Skeletal muscle satellite cell (primary cell): ENCODE data around the gene ARMC5.
"Not testable (repeated sequence)": the region's sequence is repeated elsewhere in the genome, so short reads cannot be mapped to it uniquely, and the experiment has no call there.

Source experiments
- H3K27me3 ChIP-seq: 2 replicates; pipeline ENCODE4 v1.7.0; 2013; ENCODE audit warnings: low read length; ENCODE audit not compliant: control insufficient read depth, insufficient read depth
- H3K36me3 ChIP-seq: 2 replicates; pipeline ENCODE4 v1.7.0; 2013; ENCODE audit warnings: mild to moderate bottlenecking, control low read depth, low read length; ENCODE audit not compliant: insufficient read depth
- H3K4me1 ChIP-seq: 2 replicates; pipeline ENCODE4 v1.7.0; 2013; ENCODE audit warnings: low read length; ENCODE audit not compliant: control insufficient read depth, insufficient read depth
- H3K4me2 ChIP-seq: 2 replicates; pipeline ENCODE4 v1.7.0; 2013; ENCODE audit warnings: mild to moderate bottlenecking, low read length
- H3K4me3 ChIP-seq: 2 replicates; pipeline ENCODE4 v1.7.0; 2013; ENCODE audit warnings: low read length
- H3K9ac ChIP-seq: 2 replicates; pipeline ENCODE4 v1.7.0; 2013; ENCODE audit warnings: mild to moderate bottlenecking, low read depth, low read length, moderate library complexity
- H3K9me3 ChIP-seq: replicated peaks from 2 replicates; pipeline ENCODE4 v1.7.0; 2013; ENCODE audit warnings: mild to moderate bottlenecking, control low read depth, low read length

ARMC5 gene

DNA sequence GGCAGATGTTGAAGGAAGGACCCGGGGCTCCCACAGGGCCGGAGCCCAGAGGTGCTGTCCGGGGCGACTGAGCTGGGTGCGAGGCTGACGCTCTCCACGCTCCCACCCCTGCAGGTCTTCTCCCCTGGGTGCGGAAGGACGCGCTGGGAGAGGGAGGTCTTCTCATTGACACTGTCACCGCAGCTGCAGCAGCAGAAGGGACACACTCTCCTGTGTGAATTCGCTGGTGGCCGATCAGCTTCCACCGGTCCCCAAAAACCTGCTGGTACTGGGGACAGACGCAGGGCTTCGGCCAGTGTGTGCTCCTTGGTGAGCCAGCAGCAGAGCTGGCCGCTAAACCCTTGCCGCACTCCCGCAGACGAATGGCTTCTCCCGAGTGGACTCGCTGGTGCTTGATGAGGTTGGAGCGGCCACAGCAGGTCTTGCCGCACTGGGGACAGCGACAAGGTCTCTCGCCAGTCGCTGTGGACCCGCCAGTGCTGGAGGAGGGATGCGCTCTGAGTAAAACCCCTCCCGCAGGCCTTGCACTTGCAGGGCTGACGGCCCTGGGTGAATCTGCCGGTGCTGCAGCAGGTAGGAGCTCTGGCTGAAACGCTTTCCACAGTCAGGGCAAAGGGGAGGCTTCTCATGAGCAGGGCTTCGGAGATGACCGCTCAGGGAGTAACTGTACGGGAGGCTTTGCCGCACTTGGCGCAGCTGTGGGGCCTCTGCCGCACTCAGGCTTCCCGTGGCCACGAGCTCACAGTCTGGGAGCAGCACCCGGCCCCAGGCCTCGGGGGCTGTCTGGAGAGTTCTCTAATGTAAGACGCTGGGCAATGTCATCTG is 22.9 kb upstream of the ARMC5 start:
- H3K4me1 ChIP-seq = no peaks in the 10 kb centered on the region
- H3K4me3 ChIP-seq = no peak overlapping the region
- H3K9ac ChIP-seq = no peak overlapping the region
- no peak overlapping the region for H3K4me2 ChIP-seq
- no peaks in the 10 kb centered on the region for H3K9me3 ChIP-seq
- H3K27me3 ChIP-seq = no peaks in the 10 kb centered on the region
- H3K36me3 ChIP-seq = no peaks in the 10 kb centered on the region

GRCh38 chr16:31438414-31438813 is 20.9 kb upstream of the ARMC5 start:
- Histone ChIP-seq H3K4me2 (no peak overlapping the region), H3K4me3 (no peak overlapping the region), H3K27me3 (no peaks in the 10 kb centered on the region), H3K9ac (no peak overlapping the region), H3K9me3 (no peaks in the 10 kb centered on the region), H3K36me3 (no peaks in the 10 kb centered on the region), H3K4me1 (no peaks in the 10 kb centered on the region)

DNA sequence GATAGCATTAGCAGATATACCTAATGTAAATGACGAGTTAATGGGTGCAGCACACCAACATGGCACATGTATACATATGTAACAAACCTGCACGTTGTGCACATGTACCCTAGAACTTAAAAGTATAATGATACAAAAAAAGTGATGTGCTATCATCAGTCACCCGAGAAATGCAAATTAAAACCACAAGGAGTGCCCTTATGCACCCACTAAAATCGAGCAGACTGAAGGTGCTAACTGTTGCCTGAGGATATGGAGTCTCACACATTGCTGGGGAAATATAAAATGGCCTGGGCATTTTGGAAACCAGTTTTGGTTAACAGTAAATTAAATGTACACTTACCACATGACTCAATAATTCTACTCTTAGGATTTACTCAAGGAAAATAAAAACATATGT is 20.3 kb upstream of the ARMC5 start:
- H3K4me1 ChIP-seq, H3K4me3 ChIP-seq, H3K9me3 ChIP-seq, H3K9ac ChIP-seq, H3K4me2 ChIP-seq, H3K27me3 ChIP-seq, H3K36me3 ChIP-seq: not testable (repeated sequence)

DNA sequence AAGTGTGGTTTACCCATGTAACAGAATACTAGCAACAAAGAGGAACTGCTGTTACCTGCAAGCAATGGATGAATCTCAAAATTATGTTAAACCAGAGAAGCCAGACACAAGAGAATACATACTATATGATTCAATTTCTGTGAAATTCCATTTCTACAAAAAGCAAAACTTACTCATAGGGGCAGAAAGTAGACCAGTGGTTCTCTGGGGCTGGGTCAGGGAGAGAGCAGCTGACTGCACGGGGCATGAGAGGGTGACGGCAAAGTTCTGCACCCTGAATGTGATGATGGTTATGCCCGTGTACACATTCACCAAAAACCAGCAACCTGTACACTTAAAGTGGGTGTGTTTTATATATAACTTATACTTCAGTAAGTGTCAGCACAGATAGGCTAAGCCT is 19.8 kb upstream of the ARMC5 start:
- H3K4me1 ChIP-seq = no peaks in the 10 kb centered on the region
- H3K9ac ChIP-seq = no peak overlapping the region
- H3K4me3 ChIP-seq = no peak overlapping the region
- no peak overlapping the region for H3K4me2 ChIP-seq
- no peaks in the 10 kb centered on the region for H3K9me3 ChIP-seq
- no peaks in the 10 kb centered on the region for H3K36me3 ChIP-seq
- H3K27me3 ChIP-seq = no peaks in the 10 kb centered on the region

DNA sequence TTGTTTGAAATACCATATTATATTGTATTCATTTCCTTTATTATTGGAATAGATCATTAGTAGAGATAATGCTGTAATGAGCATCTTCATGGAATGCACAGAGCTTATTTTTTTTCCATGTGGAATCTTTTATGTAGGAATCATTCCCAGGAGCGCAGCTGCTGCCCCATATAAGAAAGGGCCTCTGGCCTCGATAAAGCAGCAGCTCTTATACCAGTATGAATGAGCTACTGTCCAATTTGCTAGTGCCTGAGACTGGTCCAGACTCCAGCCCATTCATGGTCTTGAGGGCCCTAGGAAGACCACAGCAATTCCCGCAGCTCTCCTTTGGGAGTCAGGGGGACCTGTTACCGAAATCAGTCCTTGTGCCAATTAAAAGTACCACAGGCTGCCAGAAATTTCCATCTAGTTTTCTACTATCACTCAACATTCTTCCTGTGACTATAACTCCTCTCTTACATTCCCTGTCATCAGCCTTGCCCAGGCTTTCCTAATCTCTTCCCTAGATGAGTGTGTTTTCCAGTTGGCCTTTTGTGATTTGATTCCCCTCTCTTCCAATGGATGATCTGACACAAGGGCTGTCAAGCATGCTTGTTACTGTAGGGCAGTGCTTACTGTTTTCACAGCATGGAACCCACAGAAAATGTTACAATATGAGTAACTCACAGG is 18.7 kb upstream of the ARMC5 start:
- no peak overlapping the region for H3K4me2 ChIP-seq
- no peaks in the 10 kb centered on the region for H3K36me3 ChIP-seq
- H3K4me3 ChIP-seq = no peak overlapping the region
- no peaks in the 10 kb centered on the region for H3K9me3 ChIP-seq
- H3K9ac ChIP-seq = no peak overlapping the region
- no peaks in the 10 kb centered on the region for H3K4me1 ChIP-seq
- no peaks in the 10 kb centered on the region for H3K27me3 ChIP-seq

DNA sequence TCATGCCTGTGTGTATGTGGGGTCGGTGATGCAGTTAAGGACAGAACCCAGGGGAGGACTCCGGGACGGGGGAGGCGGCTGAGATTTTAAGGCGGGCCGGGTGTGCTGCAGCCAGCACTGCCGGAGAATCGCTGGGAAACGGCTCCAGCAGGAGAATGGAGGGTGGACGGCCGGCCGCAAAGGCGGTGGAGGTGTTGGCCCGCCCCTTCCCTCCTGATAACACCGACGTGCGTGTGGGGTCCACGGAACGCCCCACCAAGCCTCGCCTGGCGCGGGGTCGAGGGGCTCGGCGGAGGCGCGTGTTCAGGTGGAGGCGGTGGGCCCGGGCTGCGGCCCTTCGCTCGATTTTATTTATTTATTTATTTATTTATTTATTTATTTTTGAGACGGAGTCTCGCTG is 17.3 kb upstream of the ARMC5 start:
- H3K4me3 ChIP-seq = peak overlapping the region; percentile 76
- H3K4me2 ChIP-seq = no peak overlapping the region
- no peaks in the 10 kb centered on the region for H3K36me3 ChIP-seq
- H3K27me3 ChIP-seq = no peaks in the 10 kb centered on the region
- no peaks in the 10 kb centered on the region for H3K9me3 ChIP-seq
- no peaks in the 10 kb centered on the region for H3K4me1 ChIP-seq
- H3K9ac ChIP-seq = peak overlapping the region; percentile 87

GRCh38 chr16:31445931-31446330 is 13.4 kb upstream of the ARMC5 start:
- H3K9ac ChIP-seq, H3K9me3 ChIP-seq, H3K36me3 ChIP-seq, H3K4me1 ChIP-seq, H3K4me2 ChIP-seq, H3K4me3 ChIP-seq, H3K27me3 ChIP-seq: not testable (repeated sequence)

DNA sequence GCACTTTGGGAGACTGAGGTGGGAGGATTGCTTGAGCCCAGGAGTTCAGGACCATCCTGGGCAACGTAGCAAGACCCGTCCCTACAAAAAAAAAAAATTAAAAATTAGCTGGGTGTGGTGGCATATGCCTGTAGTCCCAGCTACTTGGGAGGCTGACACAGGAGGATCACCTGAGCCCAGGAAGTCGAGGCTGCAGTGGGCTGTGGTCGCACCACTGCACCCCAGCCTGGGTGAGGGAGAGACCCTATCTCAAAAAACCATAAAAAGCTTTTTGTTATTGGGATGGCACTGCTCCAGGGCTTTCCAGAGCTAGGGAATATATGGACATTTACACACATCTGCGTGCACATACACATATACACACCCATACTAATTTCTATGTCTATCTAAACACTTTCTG is 8.1 kb upstream of the ARMC5 start:
- H3K27me3 ChIP-seq = no peaks in the 10 kb centered on the region
- H3K4me2 ChIP-seq = no peak overlapping the region
- H3K9ac ChIP-seq = no peak overlapping the region
- no peaks in the 10 kb centered on the region for H3K9me3 ChIP-seq
- no peak overlapping the region for H3K4me3 ChIP-seq
- peaks cover 7% of the 10 kb centered on the region for H3K36me3 ChIP-seq
- H3K4me1 ChIP-seq = peaks cover 43% of the 10 kb centered on the region

- no peak overlapping the region for H3K4me3 ChIP-seq
- H3K4me2 ChIP-seq = peak overlapping the region; percentile 55
- peaks cover 46% of the 10 kb centered on the region for H3K4me1 ChIP-seq
- peak overlapping the region; percentile 32 for H3K9ac ChIP-seq
- peaks cover 7% of the 10 kb centered on the region for H3K36me3 ChIP-seq
- no peaks in the 10 kb centered on the region for H3K27me3 ChIP-seq
- no peaks in the 10 kb centered on the region for H3K9me3 ChIP-seq
Observed at GRCh38 chr16:31451681-31452351, 7.5 kb upstream of the ARMC5 start.

GRCh38 chr16:31452631-31453106 is 6.6 kb upstream of the ARMC5 start:
- Histone ChIP-seq H3K4me3 (peak overlapping the region; percentile 29), H3K4me1 (peaks cover 55% of the 10 kb centered on the region), H3K9ac (peak overlapping the region; percentile 32)

GRCh38 chr16:31453255-31454204 is 5.8 kb upstream of the ARMC5 start:
- H3K4me1 ChIP-seq = peaks cover 59% of the 10 kb centered on the region
- H3K27me3 ChIP-seq = no peaks in the 10 kb centered on the region
- H3K4me2 ChIP-seq = peak overlapping the region; percentile 47
- peak overlapping the region; percentile 4 for H3K4me3 ChIP-seq
- peak overlapping the region; percentile 29 for H3K9ac ChIP-seq
- H3K9me3 ChIP-seq = no peaks in the 10 kb centered on the region
- H3K36me3 ChIP-seq = peaks cover 7% of the 10 kb centered on the region

More at GRCh38 chr16:31452631-31453106, 6.6 kb upstream of the ARMC5 start:
- Histone ChIP-seq H3K27me3 (no peaks in the 10 kb centered on the region), H3K9me3 (no peaks in the 10 kb centered on the region), H3K4me2 (peak overlapping the region; percentile 55), H3K36me3 (peaks cover 7% of the 10 kb centered on the region)
